Islet precursor cell (in vitro differentiated cells): ENCODE measurements around the gene S100B.

Experiments
- DNase-seq: peaks from one replicate; pipeline ENCODE4 v3.0.0-alpha.2; 2018

Gene S100B

DNA sequence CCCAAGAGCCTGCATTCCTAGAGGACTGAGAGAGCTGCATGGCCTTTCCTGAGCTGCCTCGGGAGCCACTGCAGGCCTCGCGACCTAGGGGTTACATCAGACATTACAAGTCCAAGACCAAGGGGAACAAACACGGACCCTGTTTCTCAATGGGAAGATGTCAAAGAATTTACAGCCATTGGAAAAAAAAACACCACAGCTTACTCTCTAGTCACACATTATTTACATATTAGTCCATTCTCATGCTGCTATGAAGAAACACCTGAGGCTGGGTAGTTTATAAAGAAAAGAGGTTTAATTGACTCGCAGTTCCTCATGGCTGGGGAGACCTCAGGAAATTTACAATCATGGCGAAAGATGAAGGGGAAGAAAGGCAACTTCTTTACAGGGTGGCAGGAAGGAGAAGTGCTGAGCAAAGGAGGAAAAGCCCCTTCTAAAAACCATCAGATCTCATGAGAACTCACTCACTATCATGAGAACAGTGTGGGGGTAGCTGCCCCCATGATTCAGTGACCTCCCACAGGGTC, 22.2 kb upstream of the S100B start:
- peak; percentile 48 for DNase-seq

DNA sequence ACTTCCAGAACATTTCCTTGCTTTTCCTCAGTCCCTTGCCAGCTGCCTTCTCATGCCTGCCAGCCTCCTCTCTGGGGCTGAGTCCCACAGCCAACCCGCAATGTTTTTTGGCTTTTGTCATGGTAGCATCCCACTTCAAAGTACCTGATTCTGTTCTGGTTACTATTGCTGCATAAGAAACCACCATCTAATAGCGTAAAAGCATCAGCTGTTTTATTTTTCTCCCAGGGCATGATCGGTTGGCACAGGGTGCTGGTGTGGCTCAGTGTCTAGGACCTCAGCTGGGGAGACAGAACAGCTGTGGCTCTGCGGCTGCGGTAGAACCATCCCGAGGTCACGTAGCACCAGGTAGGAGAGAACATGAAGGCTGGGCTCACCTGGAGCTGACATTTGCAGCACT, 21.7 kb upstream of the S100B start:
- DNase-seq: no peak

DNA sequence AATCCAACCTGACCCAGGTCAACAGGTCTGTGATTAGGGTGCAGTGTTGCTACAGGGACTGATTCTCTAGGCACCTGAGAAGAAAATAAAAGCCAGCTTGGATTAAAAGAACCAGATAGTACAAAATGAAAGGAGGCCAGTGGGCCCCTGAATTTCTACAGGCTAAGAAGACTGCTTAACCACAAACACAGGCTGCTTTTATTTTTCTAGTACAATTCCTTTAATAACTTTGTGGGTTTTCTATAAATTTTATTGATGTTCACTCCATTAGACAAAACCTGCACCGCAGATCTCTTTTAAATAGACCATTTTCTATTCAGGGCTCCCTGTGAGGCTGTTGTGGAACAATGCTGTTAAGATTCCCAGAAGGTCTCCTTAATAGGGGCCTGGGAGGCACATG, 20.9 kb upstream of the S100B start:
- no peak for DNase-seq

DNA sequence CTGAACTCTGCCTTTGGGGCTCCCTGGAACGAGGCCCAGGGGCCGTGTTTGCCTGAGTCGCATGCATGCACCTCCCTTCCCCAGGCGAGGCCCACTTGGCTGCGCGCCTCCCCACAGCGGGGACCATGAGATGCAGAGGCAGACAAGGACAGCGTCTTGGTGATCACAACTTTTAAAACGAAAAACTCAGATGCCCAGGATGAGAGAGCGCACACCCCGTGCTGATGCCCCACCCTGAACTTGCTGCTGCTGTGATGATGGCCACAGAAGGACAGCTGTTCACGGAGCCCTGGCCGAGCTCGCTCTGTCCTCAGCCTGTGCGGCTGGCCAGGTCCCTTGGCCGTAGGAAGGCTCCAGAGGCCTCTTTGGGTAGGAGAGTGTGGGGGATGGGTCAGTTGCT, 19.2 kb upstream of the S100B start:
- DNase-seq: peak; percentile 39

DNA sequence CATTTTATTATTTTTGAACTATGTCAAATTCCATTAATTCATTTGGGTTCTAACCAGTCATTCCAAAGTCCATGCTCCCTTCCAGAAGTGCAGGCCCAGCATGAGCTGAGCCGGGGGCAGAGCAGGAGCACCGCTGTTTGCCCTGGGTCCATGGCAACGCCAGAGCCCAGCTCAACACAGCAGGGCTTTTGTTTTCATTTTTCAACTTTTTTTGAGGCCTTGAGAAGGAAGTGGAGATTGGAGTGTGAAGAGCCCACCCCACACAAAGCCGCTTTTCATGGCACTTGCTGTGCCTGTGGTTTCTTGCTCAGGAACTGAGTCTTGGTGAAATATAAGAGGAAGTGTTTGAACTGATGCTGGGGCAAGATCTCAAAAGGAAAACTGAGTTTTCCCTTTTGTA, 17.3 kb upstream of the S100B start:
- DNase-seq: peak; percentile 77

DNA sequence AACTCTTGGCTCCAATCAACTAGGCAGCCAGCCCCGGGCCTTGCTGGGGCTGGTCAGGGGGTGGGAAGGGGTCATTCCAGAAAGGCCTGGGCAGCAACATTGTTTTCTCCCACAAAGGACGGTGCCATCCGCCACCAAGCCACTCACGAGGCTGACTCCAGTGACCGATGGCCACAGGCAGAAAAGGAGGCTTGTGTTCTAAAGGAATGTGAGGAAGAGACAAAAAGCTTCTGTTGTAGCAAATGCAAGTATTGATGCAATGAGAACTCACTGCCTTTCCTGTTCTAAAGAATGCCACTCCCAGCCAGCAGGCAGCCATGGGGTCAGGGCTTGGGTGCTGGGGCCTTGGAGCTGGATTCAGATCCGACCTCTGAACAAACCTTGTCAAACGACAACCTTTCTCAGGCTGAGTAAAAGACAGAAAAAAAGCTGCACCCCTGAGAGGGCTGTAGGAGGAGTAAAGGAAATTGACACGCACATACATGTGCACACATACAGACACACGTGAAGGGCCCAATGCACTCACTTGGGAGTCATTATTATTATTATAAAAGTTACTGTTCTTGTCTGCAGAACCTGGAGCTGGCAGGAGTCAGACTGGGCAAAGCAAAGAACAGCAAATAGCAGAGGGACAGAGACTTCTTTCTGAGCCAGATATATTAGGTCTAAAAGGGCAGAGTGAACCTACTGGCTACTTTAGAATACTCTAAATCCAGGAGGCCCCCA, 16.7 kb upstream of the S100B start:
- peak; percentile 63 for DNase-seq

DNA sequence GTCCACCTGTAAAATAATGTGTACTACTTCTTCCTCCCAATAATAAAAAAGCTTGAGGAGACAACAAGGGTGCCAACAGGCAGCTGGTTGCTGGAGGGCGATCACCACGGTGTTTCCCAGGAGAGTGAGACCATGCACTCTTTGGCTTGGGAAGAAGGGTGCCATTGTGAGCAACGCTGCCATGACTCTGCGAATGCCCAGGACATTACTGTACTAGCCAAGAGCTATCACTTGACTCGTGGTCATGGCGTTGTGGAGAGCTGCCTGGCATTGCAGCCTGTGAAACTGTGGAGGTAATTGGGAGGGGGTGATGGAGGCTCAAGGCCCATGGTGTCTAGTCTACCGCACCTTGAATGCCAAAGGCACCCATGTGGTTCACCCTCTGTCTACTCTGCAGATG, 16.0 kb upstream of the S100B start:
- DNase-seq: peak; percentile 59

DNA sequence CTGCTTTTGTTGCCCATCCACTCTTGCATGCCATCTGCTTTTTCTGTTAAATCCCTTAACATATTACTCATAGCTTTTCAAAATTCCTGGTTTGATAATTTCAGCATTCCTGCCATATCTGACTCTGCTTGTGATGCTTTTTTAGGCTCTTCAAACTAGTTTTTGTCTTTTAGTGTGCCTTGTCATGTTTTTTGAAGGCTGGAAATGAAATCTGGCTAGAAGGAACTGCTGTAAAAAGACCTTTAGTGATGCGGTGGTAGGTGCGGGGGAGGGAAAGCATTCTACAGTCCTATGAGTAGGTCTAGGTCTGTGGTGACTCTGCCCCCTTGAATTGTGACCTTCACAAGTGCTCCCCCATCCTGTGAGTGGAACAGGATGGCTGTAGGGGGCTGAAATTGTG, 15.0 kb upstream of the S100B start:
- peak; percentile 39 for DNase-seq

DNA sequence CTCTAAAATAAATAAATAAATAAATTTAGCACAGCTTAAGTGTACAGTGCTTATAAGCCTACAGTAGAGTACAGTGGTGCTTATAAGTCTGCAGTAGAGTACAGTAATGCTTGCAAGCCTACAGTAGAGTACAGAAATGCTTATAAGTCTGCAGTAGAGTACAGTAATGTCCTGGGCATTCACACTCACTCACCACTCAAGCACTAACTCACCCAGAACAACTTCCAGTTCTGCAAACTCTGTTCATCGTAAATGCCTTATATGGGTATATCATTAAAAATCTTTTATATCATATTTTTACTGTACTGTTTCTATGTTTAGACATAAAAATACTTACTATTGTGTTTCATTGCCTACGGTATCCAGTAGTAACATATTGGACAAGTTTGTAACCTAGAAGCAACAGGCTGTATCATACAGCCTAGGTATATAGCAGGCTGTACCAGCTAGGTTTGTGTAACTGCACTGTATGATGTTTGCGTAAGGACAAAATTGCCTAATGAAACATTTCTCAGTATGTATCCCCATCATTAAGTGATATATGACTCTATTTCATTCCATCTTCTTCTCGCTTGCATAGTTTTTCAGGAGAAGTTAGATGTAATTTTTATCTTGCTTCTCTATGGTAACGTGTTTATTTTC, 14.0 kb upstream of the S100B start:
- DNase-seq: no peak

DNA sequence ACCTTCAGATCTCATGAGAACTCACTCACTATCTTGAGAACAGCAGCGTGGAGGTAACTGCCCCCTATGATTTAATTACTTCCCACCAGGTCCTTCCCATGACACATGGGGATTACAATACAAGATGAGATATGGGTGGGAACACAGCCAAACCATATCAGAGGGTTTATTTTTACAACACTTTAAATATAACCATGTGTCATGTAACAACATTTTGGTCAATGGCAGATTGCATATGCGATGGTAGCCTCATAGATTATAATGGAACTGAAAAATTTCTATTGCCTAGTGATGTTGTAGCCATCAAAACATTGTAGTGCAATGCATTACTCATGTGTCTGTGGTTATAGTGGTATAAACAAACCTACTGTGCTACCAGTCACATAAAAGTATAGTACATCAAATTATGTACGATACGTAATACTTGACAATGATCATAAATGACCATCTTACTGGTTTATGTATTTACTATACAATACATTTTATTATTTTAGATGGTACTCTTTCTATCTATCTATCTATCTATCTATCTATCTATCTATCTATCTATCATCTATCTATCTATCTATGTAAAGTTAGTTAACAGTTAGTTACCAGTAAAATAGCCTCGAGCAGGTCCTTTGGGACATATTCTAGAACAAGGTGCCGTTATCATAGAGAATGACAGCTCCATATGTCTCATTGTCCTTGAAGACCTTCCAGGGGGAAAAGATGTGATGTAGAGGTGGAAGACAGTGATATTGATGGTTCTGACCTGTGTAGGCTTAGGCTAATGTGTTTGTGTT, 12.6 kb upstream of the S100B start:
- DNase-seq: no peak

DNA sequence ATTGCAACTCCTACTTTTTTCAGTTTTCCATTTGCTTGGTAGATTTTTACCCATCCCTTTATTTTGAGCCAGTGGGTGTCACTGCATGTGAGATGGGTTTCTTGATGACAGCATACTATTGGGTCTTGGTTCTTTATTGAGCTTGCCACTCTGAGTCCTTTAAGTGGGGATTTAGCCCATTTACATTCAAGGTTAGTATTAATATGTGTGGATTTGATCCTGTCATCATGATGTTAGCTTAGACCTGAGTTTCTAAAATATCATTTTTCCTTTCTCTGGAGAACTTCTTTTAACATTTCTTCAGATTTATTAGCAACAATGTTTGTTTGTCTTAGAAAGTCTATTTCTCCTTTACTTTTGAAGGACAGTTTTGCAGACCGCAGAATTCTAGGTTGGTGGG, 11.8 kb upstream of the S100B start:
- no peak for DNase-seq

DNA sequence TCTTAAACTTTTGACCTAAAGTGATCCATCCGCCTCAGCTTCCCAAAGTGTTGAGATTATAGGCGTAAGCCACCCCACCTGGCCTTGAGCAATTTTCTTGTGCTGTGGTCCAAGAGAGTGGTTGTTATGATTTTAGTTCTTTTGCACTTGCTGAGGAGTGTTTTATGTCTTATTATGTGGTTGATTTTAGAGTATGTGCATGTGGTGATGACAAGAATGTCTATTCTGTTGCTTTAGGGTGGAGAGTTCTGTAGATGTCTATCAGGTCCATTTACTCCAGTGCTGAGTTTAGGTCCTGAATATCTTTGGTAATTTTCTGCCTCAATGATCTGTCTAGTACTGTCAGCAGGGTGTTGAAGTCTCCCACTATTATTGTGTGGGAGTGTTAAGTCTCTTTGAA, 11.2 kb upstream of the S100B start:
- no peak for DNase-seq

DNA sequence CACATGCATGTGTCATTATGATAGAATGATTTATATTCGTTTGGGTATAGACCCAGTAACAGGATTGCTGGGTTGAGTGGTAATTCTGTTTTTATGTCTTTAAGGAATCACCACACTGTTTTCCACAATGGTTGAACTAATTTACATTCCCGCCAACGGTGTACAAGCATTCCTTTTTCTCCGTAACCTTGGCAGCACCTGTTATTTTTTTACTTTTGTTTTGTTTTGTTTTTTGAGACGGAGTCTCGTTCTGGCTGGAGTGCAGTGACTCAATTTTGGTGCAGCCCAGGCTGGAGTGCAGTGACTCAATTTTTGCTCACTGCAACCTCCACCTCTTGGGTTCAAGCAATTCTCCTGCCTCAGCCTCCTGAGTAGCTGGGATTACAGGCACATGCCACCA, 8.5 kb upstream of the S100B start:
- no peak for DNase-seq

DNA sequence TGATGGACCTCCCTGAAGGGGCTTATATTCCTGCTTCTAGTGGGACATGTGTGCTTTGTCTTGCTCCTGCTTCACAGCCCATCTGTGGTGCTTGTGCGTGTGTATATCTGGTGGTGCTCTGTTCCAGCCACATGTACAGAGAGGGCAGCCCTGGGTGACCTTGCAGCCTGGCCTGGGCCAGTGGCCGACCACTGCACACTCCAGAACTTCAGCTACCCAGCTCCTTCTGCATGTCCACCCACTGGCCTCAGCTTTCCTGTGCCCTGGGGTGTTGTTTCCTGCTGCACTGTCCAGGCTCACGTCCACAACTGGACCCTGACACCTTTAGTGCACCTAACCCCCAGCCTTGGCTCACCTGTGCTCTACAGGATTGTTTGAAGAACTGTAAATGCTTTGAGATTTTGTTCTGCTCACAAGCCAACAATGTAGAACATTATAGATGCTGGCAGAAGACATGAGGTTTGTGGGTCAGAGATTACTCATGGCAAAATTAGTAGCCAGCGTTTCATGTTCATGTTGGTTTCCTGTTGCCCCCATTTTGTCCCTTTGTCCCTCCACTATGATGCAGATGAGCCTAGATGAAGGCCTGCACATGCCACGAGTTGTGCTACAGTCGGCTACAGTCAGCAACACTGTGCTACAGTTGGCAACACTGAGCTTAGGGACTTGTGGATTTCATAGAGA, 5.3 kb upstream of the S100B start:
- peak; percentile 24 for DNase-seq

DNA sequence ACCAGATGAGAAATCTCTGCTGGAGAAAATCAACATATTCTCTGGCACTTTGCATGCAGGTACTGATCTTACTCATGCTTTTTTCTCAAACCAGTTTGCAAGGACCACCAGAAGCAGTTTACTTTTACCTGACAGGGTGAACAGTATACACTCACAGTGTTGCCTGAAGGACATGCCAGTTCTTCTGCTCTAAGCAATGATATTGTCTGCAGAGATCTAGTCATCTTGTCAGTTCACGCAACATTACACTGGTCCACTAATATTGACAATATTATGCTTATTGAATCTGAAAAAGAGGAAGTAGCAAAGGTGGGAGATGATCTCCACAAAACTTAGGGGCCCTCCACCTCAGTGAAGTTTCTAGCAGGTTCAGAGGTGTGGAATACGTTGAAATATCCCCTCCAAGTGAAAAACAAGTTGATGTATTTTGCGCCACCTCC, 3.8 kb upstream of the S100B start:
- DNase-seq: no peak

DNA sequence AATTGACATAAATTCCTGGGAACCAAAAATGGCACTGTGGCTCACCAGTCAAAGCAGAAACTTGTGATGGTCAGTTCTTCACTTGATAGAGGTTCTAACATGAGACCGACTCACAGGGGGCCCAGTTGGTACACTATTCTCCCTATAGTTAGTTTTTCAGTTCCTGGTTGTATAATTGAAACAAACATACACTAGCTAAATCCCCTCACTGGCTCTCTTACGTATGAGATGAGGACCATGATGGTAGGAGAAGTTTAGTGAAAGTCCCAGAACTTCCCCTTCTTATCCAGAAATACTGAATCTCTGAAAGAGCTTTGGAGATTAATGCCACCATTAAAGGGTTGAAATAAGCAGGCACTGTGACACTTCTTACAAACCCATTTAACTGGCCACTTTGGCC, 2.8 kb upstream of the S100B start:
- no peak for DNase-seq

DNA sequence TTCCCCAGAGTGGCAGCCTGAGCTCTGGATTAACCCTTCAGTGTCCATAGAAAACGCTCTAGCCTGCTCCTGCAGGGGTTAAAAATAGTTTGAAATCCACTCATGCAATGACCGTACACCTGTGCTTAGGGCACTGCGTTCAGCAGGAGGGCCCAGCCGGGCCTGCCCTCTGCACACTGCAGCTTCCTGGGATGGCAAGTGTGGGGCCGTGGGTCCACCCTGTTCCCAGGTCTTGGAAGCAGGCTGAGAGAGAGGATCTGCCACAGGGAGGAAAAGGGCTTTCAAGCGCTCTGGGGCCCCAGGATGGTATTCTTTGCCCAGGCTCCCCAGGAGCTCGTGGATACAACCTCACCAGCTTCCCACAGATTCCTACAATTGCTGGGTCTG, 1.5 kb upstream of the S100B start:
- DNase-seq: peak; percentile 29

DNA sequence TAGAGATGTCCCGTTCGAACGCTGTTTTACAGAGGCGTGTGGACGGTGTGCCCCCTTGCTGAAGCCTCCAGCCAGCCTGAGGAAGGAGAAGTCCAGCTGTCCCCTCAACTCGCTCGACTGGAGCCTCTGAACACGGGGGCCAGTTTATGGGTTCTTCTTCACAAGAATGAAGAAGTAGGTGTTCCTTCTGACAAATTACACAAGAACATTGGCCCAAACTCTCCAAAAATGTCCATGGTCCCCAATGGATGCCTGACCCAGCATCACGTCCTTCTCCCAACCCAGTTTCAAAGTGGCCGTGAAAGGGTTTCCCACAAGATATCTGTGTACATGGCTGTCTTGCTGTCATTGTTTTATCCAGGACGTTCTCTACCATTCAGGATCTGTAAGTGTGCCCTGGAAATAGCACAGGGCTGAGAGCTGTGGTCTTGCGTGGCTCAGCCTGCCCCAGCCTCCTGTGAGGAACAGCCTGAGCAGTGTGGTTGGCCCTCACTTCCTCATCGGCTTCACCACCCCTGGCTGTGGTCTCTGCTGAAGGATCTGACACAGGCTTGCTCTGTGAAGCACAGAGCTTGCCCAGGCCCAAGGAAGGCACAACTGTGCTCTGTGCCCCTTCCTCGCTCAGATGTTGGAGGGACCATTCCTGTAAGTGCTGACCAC, 1.0 kb upstream of the S100B start:
- DNase-seq: no peak

DNA sequence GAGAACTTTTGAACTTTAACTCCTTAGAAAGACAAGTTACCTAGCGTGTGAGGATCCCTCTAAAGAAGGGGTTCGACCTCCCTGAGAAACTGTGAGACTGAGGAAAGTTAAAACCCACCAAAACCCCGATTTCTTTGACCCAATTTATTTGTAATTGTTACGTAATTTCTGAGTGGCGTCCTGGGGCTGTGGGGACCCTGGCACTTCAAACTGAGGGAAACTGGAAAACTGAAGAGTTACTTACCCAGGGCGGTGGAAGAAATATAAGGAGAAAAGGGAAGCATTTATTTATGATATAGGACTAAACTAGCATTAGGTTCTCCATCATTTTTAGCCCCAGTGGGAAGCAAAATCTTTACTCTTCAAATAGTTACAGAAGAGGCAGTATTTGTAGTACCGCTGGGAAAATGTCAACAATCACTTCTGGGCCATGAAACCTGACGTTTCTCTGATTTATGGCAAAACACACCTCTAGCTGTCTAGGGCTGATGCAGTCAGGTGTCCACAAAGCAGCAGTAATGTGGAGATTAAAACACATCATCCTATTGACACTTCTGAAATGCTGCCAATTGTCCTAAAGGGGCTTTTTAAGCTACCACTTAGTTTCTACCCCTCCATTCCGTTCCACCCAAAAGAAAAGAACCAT, 430 bp downstream of the S100B start:
- no peak for DNase-seq

DNA sequence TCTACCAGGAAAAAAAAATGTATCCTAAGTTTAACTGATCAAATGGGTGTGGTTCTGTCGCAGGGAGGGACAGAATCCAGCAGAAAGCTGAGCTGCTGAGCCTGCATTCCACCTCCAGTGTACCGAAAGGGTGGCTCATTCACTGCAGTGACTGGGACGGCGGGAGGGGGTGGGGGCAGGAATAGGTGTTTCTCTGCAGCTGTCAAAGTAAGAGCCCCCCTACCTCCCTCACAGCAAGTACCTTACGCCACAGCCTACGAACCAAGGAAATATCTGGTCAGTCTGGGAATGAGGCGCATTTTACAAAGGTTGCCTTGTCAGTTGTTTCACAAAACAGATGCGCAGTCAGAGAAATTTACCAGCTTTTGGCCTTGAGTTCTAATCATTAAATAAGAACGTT, 1.7 kb downstream of the S100B start:
- DNase-seq: peak; percentile 80

DNA sequence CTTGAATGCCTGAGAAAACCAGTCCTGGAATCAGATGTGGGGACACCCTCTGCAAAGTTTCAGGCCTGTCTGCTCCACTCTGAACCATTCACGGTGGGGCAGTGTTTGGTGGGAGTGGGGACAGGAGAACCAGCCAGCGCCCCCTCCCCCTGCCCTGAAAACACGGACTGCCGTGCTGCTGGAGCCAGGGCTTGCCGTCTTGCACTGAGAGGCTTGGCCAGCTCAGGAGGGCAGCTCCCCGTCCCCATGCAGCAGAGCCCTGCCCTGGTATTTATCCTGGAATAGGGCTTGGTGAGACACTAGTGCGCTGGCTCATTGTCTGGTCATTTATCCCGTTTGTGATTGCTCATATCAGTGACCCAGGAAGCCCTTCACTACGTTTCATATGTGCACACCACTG, 3.9 kb downstream of the S100B start:
- peak; percentile 45 for DNase-seq

DNA sequence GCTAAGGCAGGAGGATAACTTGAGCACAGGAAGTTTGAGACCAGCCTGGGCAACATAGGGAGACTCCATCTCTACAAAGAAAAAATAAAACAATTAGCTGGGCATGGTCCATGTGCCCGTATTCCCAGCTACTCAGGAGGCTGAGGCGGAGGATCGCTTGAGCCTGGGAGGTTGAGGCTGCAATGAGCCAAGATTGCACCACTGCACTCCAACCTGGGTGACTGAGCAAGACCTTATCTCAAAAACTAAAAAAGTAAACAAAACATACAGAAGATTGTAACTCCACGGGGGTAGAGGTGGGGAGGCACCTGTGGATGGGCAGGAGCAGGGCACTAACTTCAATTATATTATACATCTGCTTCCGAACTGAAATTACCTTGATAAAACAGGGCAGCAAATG, 4.6 kb downstream of the S100B start:
- DNase-seq: no peak
